Spleen (tissue), 7 donors: ENCODE data around the gene COL11A2.

Experiments
- CTCF ChIP-seq, 11 experiments: fragments of 200-600 bp in 7 of 11; fragments of 450-650 bp in 4 of 11; sonication (generic) in 4 of 11; IDR thresholded peaks in 8 of 11; conservative IDR thresholded peaks in 3 of 11; 1 replicate in 7 of 11; 2 replicates in 4 of 11; pipeline versions ENCODE4 v1.4.0 to v1.8.0; 2016 to 2021; ENCODE audit warnings: antibody characterized with exemption in 11 of 11, inconsistent platforms in 4 of 11, mild to moderate bottlenecking in 1 of 11
- POLR2A ChIP-seq, 3 donors: fragments of 450-650 bp; IDR thresholded peaks; one replicate each; pipeline ENCODE4 v1.5.1; 2017; ENCODE audit warnings: antibody characterized with exemption in 3 of 3, mild to moderate bottlenecking in 1 of 3
- POLR2AphosphoS5 ChIP-seq, 3 donors: sonication (generic); formaldehyde crosslinking; IDR thresholded peaks; one replicate each; pipeline ENCODE4 v1.5.1; 2017; ENCODE audit warnings: antibody characterized with exemption in 3 of 3
- donor health status: DM: no; HTN: no; CAD: no; lungs with moderate emphysema.
- donor health status: DM: no; HTN: no; CAD: no.
- donor health status: DM: no; HTN: no; CAD: no.

GRCh38 chr6:33132081-33132524 is 60.2 kb downstream of the COL11A2 start:
- no peak for TF ChIP-seq CTCF (IDR thresholded peaks at IDR 0.05 in 8 of 11, conservative IDR thresholded peaks at IDR 0.05 in 3 of 11)
- no peak for TF ChIP-seq POLR2A (IDR thresholded peaks at IDR 0.05)
- no peak for TF ChIP-seq POLR2AphosphoS5 (IDR thresholded peaks at IDR 0.05)
